H9 (cell line): Measurements from ENCODE around the gene RDH11. TPM values are rescaled to one million over a fixed set of nuclear protein-coding genes. Genes with fewer than 3 reads are reported as not detected.

Experiments used
- DNase-seq: peaks from one replicate; pipeline ENCODE4 v3.0.0-alpha.2; 2017
- H2AFZ ChIP-seq: one replicate; pipeline ENCODE4 v1.6.1; 2013; ENCODE audit warnings: mild to moderate bottlenecking, low read length, control low read depth, moderate library complexity
- H2AK5ac ChIP-seq: 2 replicates; pipeline ENCODE4 v1.6.1; 2013; ENCODE audit warnings: low read length, control low read depth, mixed read lengths; ENCODE audit not compliant: insufficient read length
- H2BK120ac ChIP-seq: one replicate; pipeline ENCODE4 v1.6.1; 2013; ENCODE audit warnings: low read depth, mild to moderate bottlenecking, low read length, control low read depth, inconsistent platforms; ENCODE audit not compliant: poor library complexity, severe bottlenecking
- H2BK12ac ChIP-seq: 2 replicates; pipeline ENCODE4 v1.6.1; 2013; ENCODE audit warnings: low read length, control low read depth, mixed read lengths, low read depth; ENCODE audit not compliant: insufficient read length
- H2BK15ac ChIP-seq: 2 replicates; pipeline ENCODE4 v1.6.1; 2013; ENCODE audit warnings: low read depth, low read length, control low read depth
- H2BK20ac ChIP-seq: one replicate; pipeline ENCODE4 v1.6.1; 2013; ENCODE audit warnings: low read depth, mild to moderate bottlenecking, low read length, control low read depth, inconsistent platforms; ENCODE audit not compliant: poor library complexity, severe bottlenecking
- H2BK5ac ChIP-seq: 2 replicates; pipeline ENCODE4 v1.6.1; 2013; ENCODE audit warnings: low read length, control low read depth, mixed read lengths; ENCODE audit not compliant: insufficient read length
- H3K14ac ChIP-seq: 2 replicates; pipeline ENCODE4 v1.6.1; 2013; ENCODE audit warnings: low read length, control low read depth; ENCODE audit not compliant: insufficient read depth
- H3K18ac ChIP-seq: 2 replicates; pipeline ENCODE4 v1.6.1; 2013; ENCODE audit warnings: low read depth, mild to moderate bottlenecking, mixed read lengths, low read length, control low read depth; ENCODE audit not compliant: insufficient read length
- H3K23ac ChIP-seq: 2 replicates; pipeline ENCODE4 v1.6.1; 2013; ENCODE audit warnings: low read length, control low read depth, mixed read lengths, low read depth; ENCODE audit not compliant: insufficient read length
- H3K23me2 ChIP-seq: 2 replicates; pipeline ENCODE4 v1.6.1; 2013; ENCODE audit warnings: low read depth, mild to moderate bottlenecking, mixed read lengths, low read length, control low read depth; ENCODE audit not compliant: insufficient read length, poor library complexity, severe bottlenecking
- H3K27ac ChIP-seq: 2 replicates; pipeline ENCODE4 v1.5.1; 2013; ENCODE audit warnings: low read length, control low read depth, mixed read lengths, low read depth; ENCODE audit not compliant: insufficient read length
- H3K27me3 ChIP-seq: 2 replicates; pipeline ENCODE4 v1.6.1; 2013; ENCODE audit warnings: low read length, control low read depth, inconsistent platforms; ENCODE audit not compliant: insufficient read depth
- H3K4ac ChIP-seq: 2 replicates; pipeline ENCODE4 v1.6.1; 2013; ENCODE audit warnings: low read depth, mild to moderate bottlenecking, control low read depth, inconsistent platforms, low read length, moderate library complexity
- H3K4me1 ChIP-seq: 2 replicates; pipeline ENCODE4 v1.6.1; 2013; ENCODE audit warnings: low read length, control low read depth, inconsistent platforms; ENCODE audit not compliant: insufficient read depth
- H3K4me2 ChIP-seq: 2 replicates; pipeline ENCODE4 v1.6.1; 2013; ENCODE audit warnings: low read length, control low read depth, mixed read lengths; ENCODE audit not compliant: insufficient read length, insufficient read depth
- H3K56ac ChIP-seq: 2 replicates; pipeline ENCODE4 v1.6.1; 2013; ENCODE audit warnings: low read depth, mild to moderate bottlenecking, mixed read lengths, low read length, control low read depth; ENCODE audit not compliant: insufficient read length
- H3K79me1 ChIP-seq: 2 replicates; pipeline ENCODE4 v1.6.1; 2013; ENCODE audit warnings: low read depth, mild to moderate bottlenecking, moderate library complexity, low read length, control low read depth, inconsistent platforms; ENCODE audit not compliant: insufficient read depth, poor library complexity, severe bottlenecking
- H3K79me2 ChIP-seq: 2 replicates; pipeline ENCODE4 v1.6.1; 2013; ENCODE audit warnings: low read length, control low read depth, inconsistent platforms; ENCODE audit not compliant: insufficient read depth
- H3K9ac ChIP-seq: 2 replicates; pipeline ENCODE4 v1.6.1; 2013; ENCODE audit warnings: low read length, control low read depth, mixed read lengths; ENCODE audit not compliant: insufficient read length; ENCODE audit errors: extremely low read depth
- H3K9me3 ChIP-seq: one replicate; pipeline ENCODE4 v1.6.1; 2013; ENCODE audit warnings: low read depth, low read length, inconsistent platforms; ENCODE audit not compliant: control insufficient read depth
- H3T11ph ChIP-seq: one replicate; pipeline ENCODE4 v1.6.1; 2013; ENCODE audit warnings: mild to moderate bottlenecking, low read length, control low read depth, inconsistent platforms
- H4K20me1 ChIP-seq: one replicate; pipeline ENCODE4 v1.6.1; 2013; ENCODE audit not compliant: control insufficient read depth, insufficient read length, insufficient read depth
- H4K5ac ChIP-seq: 2 replicates; pipeline ENCODE4 v1.6.1; 2013; ENCODE audit warnings: low read depth, mild to moderate bottlenecking, mixed read lengths, low read length, control low read depth; ENCODE audit not compliant: insufficient read length
- H4K8ac ChIP-seq: replicated peaks from 2 replicates; pipeline ENCODE4 v1.6.1; 2013; ENCODE audit warnings: low read length, control low read depth, mixed read lengths, low read depth; ENCODE audit not compliant: insufficient read length
- H4K91ac ChIP-seq: 2 replicates; pipeline ENCODE4 v1.6.1; 2013; ENCODE audit warnings: low read depth, mild to moderate bottlenecking, moderate library complexity, mixed read lengths, low read length, control low read depth; ENCODE audit not compliant: insufficient read length
- H3K27ac Mint-ChIP-seq, 3 experiments: 2 replicates in 2 of 3; 3 replicates in 1 of 3; pipeline ENCODE4 v1.8.0; 2020 to 2021; ENCODE audit warnings: mixed read lengths in 3 of 3, mild to moderate bottlenecking in 1 of 3, moderate library complexity in 1 of 3
- H3K27me3 Mint-ChIP-seq: 2 replicates; pipeline ENCODE4 v1.8.0; 2021; ENCODE audit warnings: low read depth, mild to moderate bottlenecking, moderate library complexity, mixed read lengths
- H3K36me3 Mint-ChIP-seq, 3 experiments: 2 replicates in 2 of 3; 3 replicates in 1 of 3; pipeline ENCODE4 v1.8.0; 2020 to 2021; ENCODE audit warnings: low read depth in 3 of 3, mixed read lengths in 3 of 3; ENCODE audit not compliant: insufficient read depth in 1 of 3
- H3K4me1 Mint-ChIP-seq, 2 experiments: 2 replicates each; pipeline ENCODE4 v1.8.0; 2020; ENCODE audit warnings: mixed read lengths in 2 of 2
- H3K4me3 Mint-ChIP-seq, 2 experiments: 2 replicates in 1 of 2; 3 replicates in 1 of 2; pipeline ENCODE4 v1.8.0; 2020 to 2021; ENCODE audit warnings: mild to moderate bottlenecking in 2 of 2, mixed read lengths in 2 of 2, moderate library complexity in 1 of 2
- H3K9me3 Mint-ChIP-seq, 2 experiments: 2 replicates in 1 of 2; 3 replicates in 1 of 2; pipeline ENCODE4 v1.8.0; 2020; ENCODE audit warnings: mild to moderate bottlenecking in 2 of 2, mixed read lengths in 2 of 2, moderate library complexity in 1 of 2
- WGBS: extraction: QIAGEN DNeasy Blood & Tissue Kit; methylation state at CpG from one replicate; pipeline ENCODE4 v1.1.7; 2013; ENCODE audit warnings: missing lambda C conversion rate, low lambda C conversion rate, mixed read lengths; ENCODE audit not compliant: insufficient read length; ENCODE audit errors: extremely low coverage; 5-methylcytosine and 5-hydroxymethylcytosine counted together
- total RNA-seq: library from RNA; stranded (reverse); gene quantifications from 2 replicates; pipeline ENCODE4 v1.2.1, GENCODE V29; 2021
- TF ChIP-seq, protein P1 (sequence below): fragments of 200-600 bp; sonication (generic); conservative IDR thresholded peaks from 3 replicates; pipeline ENCODE4 v1.8.0; 2021; ENCODE audit warnings: antibody characterized with exemption, mild to moderate bottlenecking

RDH11 gene
- total RNA-seq, 1 experiment from 2014 or later = 83.4 TPM

DNA sequence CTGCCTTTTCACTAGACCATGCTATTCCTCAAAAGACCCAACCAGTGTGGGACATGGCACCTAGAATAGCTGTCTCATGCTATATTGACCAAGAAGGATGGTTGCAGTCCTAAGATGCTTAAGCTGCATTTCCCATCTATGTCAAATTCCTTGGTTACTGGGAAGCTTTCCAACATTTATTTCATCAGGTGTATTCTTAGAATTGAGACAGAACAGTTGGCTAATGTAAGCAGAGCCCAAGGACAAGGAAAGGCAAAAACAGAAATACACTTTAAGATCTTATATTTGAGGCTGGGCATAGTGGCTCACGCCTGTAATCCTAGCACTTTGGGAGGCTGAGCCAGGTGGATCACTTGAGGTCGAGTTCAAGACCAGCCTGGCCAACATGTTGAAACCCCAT, 51.1 kb downstream of the RDH11 start:
- H4K8ac ChIP-seq = no peak overlapping the region
- H3K14ac ChIP-seq = no peak overlapping the region
- no peak overlapping the region for H2BK12ac ChIP-seq
- no peak overlapping the region for H3K56ac ChIP-seq
- H3K27me3 ChIP-seq = no peaks in the 10 kb centered on the region
- H3K9me3 ChIP-seq = no peaks in the 10 kb centered on the region
- Mint-ChIP-seq H3K36me3 (peaks cover 4 to 43% (median 32%) of the 10 kb centered on the region in 3 experiments; a peak in 6 of 7 replicates), H3K4me3 (no peak overlapping the region), H3K27me3 (no peaks in the 10 kb centered on the region), H3K27ac (no peak overlapping the region), H3K4me1 (no peaks in the 10 kb centered on the region), H3K9me3 (no peaks in the 10 kb centered on the region)
- H2AK5ac ChIP-seq = no peak overlapping the region
- no peak overlapping the region for H2BK20ac ChIP-seq
- no peak overlapping the region for H3K4me2 ChIP-seq
- H4K5ac ChIP-seq = no peak overlapping the region
- H3K23ac ChIP-seq = no peak overlapping the region
- TF ChIP-seq, protein P1, sequence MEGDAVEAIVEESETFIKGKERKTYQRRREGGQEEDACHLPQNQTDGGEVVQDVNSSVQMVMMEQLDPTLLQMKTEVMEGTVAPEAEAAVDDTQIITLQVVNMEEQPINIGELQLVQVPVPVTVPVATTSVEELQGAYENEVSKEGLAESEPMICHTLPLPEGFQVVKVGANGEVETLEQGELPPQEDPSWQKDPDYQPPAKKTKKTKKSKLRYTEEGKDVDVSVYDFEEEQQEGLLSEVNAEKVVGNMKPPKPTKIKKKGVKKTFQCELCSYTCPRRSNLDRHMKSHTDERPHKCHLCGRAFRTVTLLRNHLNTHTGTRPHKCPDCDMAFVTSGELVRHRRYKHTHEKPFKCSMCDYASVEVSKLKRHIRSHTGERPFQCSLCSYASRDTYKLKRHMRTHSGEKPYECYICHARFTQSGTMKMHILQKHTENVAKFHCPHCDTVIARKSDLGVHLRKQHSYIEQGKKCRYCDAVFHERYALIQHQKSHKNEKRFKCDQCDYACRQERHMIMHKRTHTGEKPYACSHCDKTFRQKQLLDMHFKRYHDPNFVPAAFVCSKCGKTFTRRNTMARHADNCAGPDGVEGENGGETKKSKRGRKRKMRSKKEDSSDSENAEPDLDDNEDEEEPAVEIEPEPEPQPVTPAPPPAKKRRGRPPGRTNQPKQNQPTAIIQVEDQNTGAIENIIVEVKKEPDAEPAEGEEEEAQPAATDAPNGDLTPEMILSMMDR = no peak
- H3K23me2 ChIP-seq = no peaks in the 10 kb centered on the region
- H3K4ac ChIP-seq = no peak overlapping the region
- H3K79me2 ChIP-seq = no peaks in the 10 kb centered on the region
- WGBS = no CpG with 5 or more reads among the region's 2 CpGs
- no peak overlapping the region for H3T11ph ChIP-seq
- no peak overlapping the region for H2BK15ac ChIP-seq
- no peaks in the 10 kb centered on the region for H4K20me1 ChIP-seq
- no peaks in the 10 kb centered on the region for H3K79me1 ChIP-seq
- H3K4me1 ChIP-seq = no peaks in the 10 kb centered on the region
- no peak overlapping the region for H2BK120ac ChIP-seq
- no peak for DNase-seq
- H3K18ac ChIP-seq = no peak overlapping the region
- no peak overlapping the region for H3K27ac ChIP-seq
- H3K9ac ChIP-seq = no peak overlapping the region
- H2BK5ac ChIP-seq = no peak overlapping the region
- no peak overlapping the region for H4K91ac ChIP-seq
- no peak overlapping the region for H2AFZ ChIP-seq
